Measurements from ENCODE around the gene DISC1.
"Not testable (repeated sequence)": the region's sequence is repeated elsewhere in the genome, so short reads cannot be mapped to it uniquely, and the experiment has no call there.

DISC1 gene

GRCh38 chr1:231779081-231779480 is 152.5 kb downstream of the DISC1 start:
- no peak for DNase-seq

- DNase-seq, result peak; percentile 86
These were observed 155.3 kb downstream of the DISC1 start for GRCh38 chr1:231781892-231782291.

GRCh38 chr1:231785073-231785472 is 158.5 kb downstream of the DISC1 start:
- DNase-seq, result not testable (repeated sequence)

- DNase-seq, result no peak
These were observed 159.5 kb downstream of the DISC1 start for GRCh38 chr1:231786126-231786525.

- DNase-seq, result no peak
These were observed 166.0 kb downstream of the DISC1 start for GRCh38 chr1:231792634-231793033.

GRCh38 chr1:231793893-231794292 is 167.3 kb downstream of the DISC1 start:
- no peak for DNase-seq

GRCh38 chr1:231796141-231796540 is 169.6 kb downstream of the DISC1 start:
- no peak for DNase-seq

- DNase-seq, result no peak
These were observed 172.9 kb downstream of the DISC1 start for GRCh38 chr1:231799363-231799986.

GRCh38 chr1:231800108-231800507 is 173.5 kb downstream of the DISC1 start:
- DNase-seq, result no peak

GRCh38 chr1:231801042-231801585 is 174.5 kb downstream of the DISC1 start:
- DNase-seq, result no peak

- DNase-seq, result peak; percentile 68
These were observed 176.8 kb downstream of the DISC1 start for GRCh38 chr1:231803353-231803752.

GRCh38 chr1:231806623-231807495 is 180.3 kb downstream of the DISC1 start:
- peak; percentile 85 for DNase-seq

- no peak for DNase-seq
These were observed 181.0 kb downstream of the DISC1 start for GRCh38 chr1:231807541-231807940.

GRCh38 chr1:231808116-231808515 is 181.5 kb downstream of the DISC1 start:
- DNase-seq, result no peak

- peak; percentile 53 for DNase-seq
These were observed 182.4 kb downstream of the DISC1 start for GRCh38 chr1:231808990-231809389.

- DNase-seq, result no peak
These were observed 183.8 kb downstream of the DISC1 start for GRCh38 chr1:231810415-231810814.

GRCh38 chr1:231814021-231814420 is 187.4 kb downstream of the DISC1 start:
- no peak for DNase-seq

GRCh38 chr1:231814521-231814920 is 187.9 kb downstream of the DISC1 start:
- DNase-seq, result no peak

- DNase-seq, result no peak
These were observed 191.2 kb downstream of the DISC1 start for GRCh38 chr1:231817801-231818200.

GRCh38 chr1:231818337-231818736 is 191.7 kb downstream of the DISC1 start:
- DNase-seq, result no peak

GRCh38 chr1:231821281-231821680 is 194.7 kb downstream of the DISC1 start:
- DNase-seq, result no peak

- no peak for DNase-seq
These were observed 195.5 kb downstream of the DISC1 start for GRCh38 chr1:231822041-231822440.

GRCh38 chr1:231826566-231826965 is 200.0 kb downstream of the DISC1 start:
- no peak for DNase-seq

Data from suppressor macrophage treated with lipopolysaccharide for 4 hours (primary cell).